HG02870 (cell line): ENCODE measurements around the gene FAM228A.

Experiments
- ATAC-seq: cut with Tn5 transposase; IDR thresholded peaks from one replicate; pipeline ENCODE4 v1.9.1; 2021; ENCODE audit warnings: mild to moderate bottlenecking, moderate library complexity; ENCODE audit not compliant: unreplicated experiment

Gene FAM228A

DNA sequence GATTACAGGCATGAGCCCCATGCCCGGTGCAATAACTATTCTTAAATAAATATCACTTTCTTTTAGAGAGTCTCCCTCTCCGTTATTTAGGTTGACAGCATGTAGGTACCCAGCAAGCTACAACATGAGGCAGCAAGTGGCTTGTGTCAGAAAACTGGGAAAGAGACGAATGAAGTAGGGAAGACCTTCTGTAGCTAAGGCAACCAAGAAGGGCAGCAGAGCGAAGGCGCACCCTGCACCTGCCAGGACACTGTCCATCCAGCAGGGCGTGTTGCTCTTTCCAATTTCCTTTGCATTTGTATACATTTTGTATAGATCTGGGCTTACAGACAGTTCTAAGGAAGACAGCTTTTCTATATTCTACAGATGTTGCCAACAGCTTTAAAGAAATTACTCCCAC lies 48.1 kb downstream of the FAM228A start:
- ATAC-seq, result no peak

- ATAC-seq, result no peak
These were observed 50.8 kb downstream of the FAM228A start for GRCh38 chr2:24225499-24226242.

DNA sequence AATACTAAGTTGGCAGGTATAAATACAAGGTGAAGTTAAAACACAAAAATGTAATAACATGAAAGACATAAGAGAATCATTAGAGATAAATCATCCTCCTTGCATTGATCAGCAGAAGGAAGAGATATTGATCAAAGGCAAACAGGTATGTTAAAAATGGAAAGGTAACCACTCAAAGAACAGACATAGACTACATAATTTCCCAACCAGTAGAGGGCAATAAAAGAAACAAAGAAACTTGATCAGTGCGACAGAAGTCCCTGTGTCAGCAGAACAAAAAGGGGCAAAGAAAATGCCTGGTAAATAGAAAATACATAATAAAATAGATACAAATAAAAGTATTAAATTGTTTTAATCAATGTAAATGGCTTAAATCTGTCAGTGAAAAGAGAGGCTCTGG lies 53.6 kb downstream of the FAM228A start:
- no peak for ATAC-seq

DNA sequence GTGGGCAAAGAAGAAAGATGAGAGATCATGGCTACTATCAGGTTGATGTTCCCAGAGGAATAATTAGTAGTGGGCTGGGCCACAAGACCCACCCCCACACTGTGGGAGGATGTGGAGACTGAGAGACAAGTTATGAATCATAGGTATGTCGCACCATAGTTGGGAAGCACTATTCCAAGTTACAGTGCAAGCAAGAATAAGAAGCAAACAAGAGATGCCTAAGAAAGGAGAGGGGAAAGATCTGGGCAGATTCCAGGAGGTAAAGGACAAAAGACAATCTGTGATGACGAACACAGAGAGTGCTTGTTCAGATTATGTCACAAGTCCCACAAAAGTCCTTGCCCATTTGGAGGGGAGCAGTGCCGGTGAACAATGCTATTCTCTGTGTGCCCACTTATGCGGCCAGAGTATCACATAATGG lies 56.6 kb downstream of the FAM228A start:
- no peak for ATAC-seq

- no peak for ATAC-seq
These were observed 58.5 kb downstream of the FAM228A start for GRCh38 chr2:24233321-24233720.

- ATAC-seq, result no peak
These were observed 62.5 kb downstream of the FAM228A start for GRCh38 chr2:24237313-24237712.

GRCh38 chr2:24238158-24238557 lies 63.3 kb downstream of the FAM228A start:
- no peak for ATAC-seq

- no peak for ATAC-seq
These were observed 64.7 kb downstream of the FAM228A start for GRCh38 chr2:24239553-24239952.
